ENCODE data around the gene AGPAT3. TPM values are rescaled to one million over a fixed set of nuclear protein-coding genes. Genes with fewer than 3 reads are reported as not detected.
A peak's percentile ranks its signal among the peaks of the same experiment; 100 is the strongest.

Gene AGPAT3
- polyA plus RNA-seq, 10 donors, result 24.0 to 30.6 (median 27.3) TPM

- DNase-seq, result no peak
Measured at GRCh38 chr21:43954042-43954441, 89.0 kb downstream of the AGPAT3 start.

DNA sequence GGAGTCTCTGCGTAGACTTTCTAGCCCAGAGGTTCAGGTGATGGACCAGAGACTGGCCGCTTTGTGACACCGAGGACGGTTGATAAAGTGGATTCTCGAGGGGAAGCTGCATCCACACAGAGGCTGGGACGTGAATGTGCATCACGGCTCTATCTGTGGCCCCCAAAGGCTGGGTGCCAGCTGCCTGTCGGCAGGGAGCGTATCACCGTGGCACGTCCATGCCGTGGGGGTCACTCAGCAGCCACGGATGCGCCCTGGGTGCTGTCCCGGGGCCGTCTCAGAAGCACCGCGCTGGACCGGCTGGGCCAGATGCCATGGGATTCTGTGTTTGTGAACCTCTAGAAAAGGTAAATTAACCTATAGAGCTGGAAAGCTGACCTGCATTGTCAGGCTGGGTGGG, 89.9 kb downstream of the AGPAT3 start:
- DNase-seq, result no peak

- no peak for DNase-seq
Measured at GRCh38 chr21:43956019-43956669, 91.1 kb downstream of the AGPAT3 start.

- DNase-seq, result peak in 1 of 3 donors; percentile 63
Measured at GRCh38 chr21:43956670-43957035, 91.6 kb downstream of the AGPAT3 start.

GRCh38 chr21:43957128-43957571, 92.1 kb downstream of the AGPAT3 start:
- no peak for DNase-seq

GRCh38 chr21:43957611-43958362, 92.8 kb downstream of the AGPAT3 start:
- DNase-seq, result peak in 1 of 3 donors; percentile 39

- DNase-seq, result no peak
Measured at GRCh38 chr21:43958364-43959158, 93.5 kb downstream of the AGPAT3 start.

GRCh38 chr21:43959231-43960116, 94.5 kb downstream of the AGPAT3 start:
- no peak for DNase-seq

DNA sequence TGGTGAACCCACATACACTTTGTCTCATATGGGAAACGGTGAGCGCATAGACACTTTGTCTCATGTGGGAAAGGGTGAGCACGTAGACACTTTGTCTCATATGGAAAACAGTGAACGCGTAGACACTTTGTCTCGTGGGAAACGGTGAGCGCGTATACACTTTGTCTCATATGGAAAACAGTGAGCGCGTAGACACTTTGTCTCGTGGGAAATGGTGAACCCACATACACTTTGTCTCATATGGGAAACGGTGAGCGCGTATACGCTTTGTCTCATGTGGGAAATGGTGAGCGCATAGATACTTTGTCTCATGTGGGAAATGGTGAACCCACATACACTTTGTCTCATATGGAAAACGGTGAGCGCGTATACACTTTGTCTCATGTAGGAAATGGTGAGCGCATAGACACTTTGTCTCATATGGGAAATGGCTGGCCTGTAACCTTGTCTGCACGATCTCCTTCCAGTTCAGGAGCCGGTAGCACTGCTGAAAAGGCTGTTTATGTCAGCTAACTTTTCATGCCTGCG, 96.4 kb downstream of the AGPAT3 start:
- no peak for DNase-seq

GRCh38 chr21:43965911-43966585, 101.0 kb downstream of the AGPAT3 start:
- DNase-seq, result no peak

- DNase-seq, result no peak
Measured at GRCh38 chr21:43966946-43967512, 102.0 kb downstream of the AGPAT3 start.

- DNase-seq, result no peak
Measured at GRCh38 chr21:43967981-43968380, 103.0 kb downstream of the AGPAT3 start.

DNA sequence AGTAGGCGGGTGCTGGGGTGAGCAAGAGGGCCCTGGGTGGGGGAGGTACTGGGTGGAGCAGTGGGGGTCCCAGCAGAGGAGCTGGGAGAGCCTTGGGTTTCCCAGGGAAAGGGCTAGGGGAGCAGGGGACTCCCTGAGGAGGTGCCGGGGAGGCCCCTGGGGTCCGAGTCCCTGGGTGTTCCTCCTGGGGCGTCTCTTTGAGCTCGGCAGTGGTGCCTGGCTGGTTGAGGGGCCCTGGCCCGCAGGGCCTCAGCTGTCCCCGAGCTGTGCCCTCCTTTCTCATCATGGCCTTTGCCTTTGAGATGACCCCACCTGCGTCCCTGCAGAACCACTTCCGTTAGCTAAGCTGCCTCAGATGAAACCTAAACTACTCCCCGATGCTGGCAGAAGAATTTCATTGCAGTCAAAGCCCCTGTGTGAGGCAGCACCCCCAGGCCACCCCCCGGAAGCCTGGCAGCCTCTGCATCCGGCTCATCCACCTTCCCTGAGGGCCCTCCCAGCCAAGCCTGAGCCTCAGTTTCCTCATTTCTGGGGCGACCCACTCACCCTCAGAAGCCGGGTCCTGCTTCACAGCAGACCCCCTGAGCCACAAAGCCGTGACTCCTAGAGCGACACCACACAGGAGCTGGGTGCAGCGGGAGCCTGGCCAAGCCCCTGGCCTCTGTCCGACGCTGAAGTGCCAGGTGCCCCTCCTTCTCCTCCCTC, 103.5 kb downstream of the AGPAT3 start:
- DNase-seq, result no peak

GRCh38 chr21:43969115-43969444, 104.1 kb downstream of the AGPAT3 start:
- no peak for DNase-seq

DNA sequence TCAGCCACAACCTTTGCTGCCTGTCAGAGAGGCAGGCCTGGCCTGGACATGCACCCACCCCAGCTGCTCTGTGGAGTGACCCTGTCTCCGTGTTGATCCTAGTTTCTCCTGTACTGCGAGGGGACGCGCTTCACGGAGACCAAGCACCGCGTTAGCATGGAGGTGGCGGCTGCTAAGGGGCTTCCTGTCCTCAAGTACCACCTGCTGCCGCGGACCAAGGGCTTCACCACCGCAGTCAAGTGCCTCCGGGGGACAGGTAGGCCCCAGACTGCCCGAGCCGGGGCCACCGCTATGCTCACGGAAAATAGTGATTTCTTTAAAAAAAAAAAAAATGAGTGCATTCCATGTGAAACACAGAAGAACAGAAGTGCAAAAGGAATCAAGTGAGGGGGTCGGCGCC, 105.5 kb downstream of the AGPAT3 start:
- no peak for DNase-seq

GRCh38 chr21:43971201-43971991, 106.4 kb downstream of the AGPAT3 start:
- peak; percentile 24 to 65 (median 34) for DNase-seq

- no peak for DNase-seq
Measured at GRCh38 chr21:43971992-43972255, 106.9 kb downstream of the AGPAT3 start.

- DNase-seq, result no peak
Measured at GRCh38 chr21:43972850-43973633, 108.0 kb downstream of the AGPAT3 start.

GRCh38 chr21:43973634-43973955, 108.6 kb downstream of the AGPAT3 start:
- DNase-seq, result no peak

Measured in muscle of back (tissue), 11 donors.